Fibroblast of mammary gland (primary cell): Measurements from ENCODE around the gene MLST8.

ENCODE experiments used
- DNase-seq: peaks from one replicate; pipeline ENCODE4 v3.0.0-alpha.2; 2010; ENCODE audit warnings: low read depth
- H3K4me3 ChIP-seq: 2 replicates; pipeline ENCODE4 v1.5.1; 2011; ENCODE audit warnings: low read depth, mild to moderate bottlenecking, low read length, moderate library complexity; ENCODE audit not compliant: control insufficient read depth
- TF ChIP-seq, protein P1 (sequence below): conservative IDR thresholded peaks from 2 replicates; pipeline ENCODE4 v1.5.1; 2011; ENCODE audit warnings: low read depth, low read length, inconsistent platforms; ENCODE audit not compliant: control insufficient read depth, insufficient read depth

MLST8 gene

DNA sequence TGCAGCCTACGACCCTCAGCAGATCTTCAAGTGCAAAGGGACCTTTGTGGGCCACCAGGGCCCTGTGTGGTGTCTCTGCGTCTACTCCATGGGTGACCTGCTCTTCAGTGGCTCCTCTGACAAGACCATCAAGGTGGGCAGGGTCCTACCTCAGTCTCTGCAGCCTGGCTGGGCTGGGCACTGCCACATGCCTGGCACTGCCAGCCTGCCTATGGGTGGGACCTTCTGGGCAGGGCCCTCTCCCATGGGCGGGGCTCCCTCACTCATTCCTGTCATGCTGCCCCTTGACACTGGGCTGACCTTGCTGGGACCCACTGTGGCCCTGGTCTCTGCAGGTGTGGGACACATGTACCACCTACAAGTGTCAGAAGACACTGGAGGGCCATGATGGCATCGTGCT, 31.3 kb upstream of the MLST8 start:
- TF ChIP-seq, protein P1, sequence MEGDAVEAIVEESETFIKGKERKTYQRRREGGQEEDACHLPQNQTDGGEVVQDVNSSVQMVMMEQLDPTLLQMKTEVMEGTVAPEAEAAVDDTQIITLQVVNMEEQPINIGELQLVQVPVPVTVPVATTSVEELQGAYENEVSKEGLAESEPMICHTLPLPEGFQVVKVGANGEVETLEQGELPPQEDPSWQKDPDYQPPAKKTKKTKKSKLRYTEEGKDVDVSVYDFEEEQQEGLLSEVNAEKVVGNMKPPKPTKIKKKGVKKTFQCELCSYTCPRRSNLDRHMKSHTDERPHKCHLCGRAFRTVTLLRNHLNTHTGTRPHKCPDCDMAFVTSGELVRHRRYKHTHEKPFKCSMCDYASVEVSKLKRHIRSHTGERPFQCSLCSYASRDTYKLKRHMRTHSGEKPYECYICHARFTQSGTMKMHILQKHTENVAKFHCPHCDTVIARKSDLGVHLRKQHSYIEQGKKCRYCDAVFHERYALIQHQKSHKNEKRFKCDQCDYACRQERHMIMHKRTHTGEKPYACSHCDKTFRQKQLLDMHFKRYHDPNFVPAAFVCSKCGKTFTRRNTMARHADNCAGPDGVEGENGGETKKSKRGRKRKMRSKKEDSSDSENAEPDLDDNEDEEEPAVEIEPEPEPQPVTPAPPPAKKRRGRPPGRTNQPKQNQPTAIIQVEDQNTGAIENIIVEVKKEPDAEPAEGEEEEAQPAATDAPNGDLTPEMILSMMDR: no peak
- no peak for DNase-seq
- H3K4me3 ChIP-seq: no peak overlapping the region

DNA sequence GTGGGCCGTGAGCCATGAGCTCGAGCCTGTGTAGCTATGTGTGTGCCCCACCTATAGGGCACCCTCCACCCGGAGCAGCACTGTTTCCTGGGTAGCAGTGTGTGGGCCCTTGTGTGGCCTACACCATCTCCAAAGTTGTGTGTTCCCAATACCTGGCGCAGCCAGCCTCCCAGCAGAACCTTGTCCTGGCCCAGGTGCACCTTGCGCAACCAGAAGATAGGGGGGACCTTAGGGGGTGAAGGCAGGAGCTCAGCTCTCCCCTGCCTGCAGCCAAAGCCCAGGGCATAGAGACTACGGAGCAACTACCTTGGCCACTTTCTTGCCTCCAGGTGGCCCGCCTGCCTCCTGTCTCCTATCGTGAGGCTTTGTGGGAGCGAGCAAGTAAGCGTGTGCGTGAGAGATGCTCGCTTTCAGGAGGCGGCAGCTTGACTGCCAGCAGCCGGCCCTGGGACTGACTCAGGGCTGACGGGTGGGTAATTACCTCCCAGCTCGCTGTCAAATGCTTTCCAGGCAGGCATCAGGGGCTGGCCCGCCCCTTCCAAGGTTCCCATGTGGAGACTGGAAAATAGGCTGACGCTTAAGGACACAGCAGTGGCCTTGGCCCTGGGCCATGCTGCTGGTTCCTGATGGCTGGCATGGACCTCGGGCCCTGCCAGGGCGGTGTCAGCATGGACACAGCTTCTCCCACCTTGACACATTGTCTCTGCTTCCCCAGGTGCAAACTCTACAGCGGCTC, 30.7 kb upstream of the MLST8 start:
- no peak for DNase-seq
- no peak overlapping the region for H3K4me3 ChIP-seq
- TF ChIP-seq, protein P1: no peak

DNA sequence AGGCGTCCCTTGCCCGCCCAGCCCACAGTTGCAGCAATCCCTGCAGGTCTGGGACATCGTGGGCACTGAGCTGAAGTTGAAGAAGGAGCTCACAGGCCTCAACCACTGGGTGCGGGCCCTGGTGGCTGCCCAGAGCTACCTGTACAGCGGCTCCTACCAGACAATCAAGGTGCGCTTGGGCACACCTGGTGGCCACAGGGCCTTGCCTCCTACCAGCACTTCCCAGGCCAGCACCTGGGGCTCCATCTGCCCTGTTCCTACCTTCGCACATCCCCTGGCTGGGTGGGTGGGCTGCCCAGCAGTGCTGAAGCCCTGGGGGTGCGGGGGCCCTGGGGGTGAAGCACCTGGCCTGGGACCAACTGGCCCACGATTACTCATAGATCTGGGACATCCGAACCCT, 29.8 kb upstream of the MLST8 start:
- TF ChIP-seq, protein P1: no peak
- H3K4me3 ChIP-seq: no peak overlapping the region
- no peak for DNase-seq

DNA sequence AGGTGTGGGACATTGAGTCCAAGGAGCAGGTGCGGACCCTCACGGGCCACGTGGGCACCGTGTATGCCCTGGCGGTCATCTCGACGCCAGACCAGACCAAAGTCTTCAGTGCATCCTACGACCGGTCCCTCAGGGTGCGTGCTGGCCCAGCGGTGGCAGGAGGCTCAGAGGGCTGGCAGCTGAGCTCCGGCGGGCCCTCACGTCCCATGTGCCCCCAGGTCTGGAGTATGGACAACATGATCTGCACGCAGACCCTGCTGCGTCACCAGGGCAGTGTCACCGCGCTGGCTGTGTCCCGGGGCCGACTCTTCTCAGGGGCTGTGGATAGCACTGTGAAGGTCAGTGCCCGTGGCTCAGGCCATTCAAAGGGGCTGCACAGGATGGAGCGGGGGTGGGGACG, 29.2 kb upstream of the MLST8 start:
- no peak overlapping the region for H3K4me3 ChIP-seq
- no peak for DNase-seq
- TF ChIP-seq, protein P1: no peak

DNA sequence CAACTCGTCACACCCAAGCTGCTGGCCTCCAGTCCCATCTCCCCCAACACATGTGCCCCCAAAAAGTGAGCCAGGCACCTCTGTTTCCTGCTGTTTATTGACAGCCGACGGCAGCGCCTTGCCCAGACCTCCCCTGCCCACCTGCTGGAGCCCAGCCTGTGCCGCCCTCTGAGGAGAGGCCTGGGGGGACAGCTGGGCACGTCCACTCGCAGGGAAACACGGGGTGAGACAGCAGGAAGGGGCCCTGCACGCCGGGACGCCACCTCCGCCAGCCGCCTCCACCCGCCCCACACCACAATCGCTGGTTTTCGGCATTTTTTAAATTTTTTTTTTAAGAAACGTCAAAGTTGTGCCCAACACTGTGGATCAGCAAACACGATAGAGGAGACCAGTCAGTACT, 28.2 kb upstream of the MLST8 start:
- H3K4me3 ChIP-seq: no peak overlapping the region
- TF ChIP-seq, protein P1: no peak
- no peak for DNase-seq

DNA sequence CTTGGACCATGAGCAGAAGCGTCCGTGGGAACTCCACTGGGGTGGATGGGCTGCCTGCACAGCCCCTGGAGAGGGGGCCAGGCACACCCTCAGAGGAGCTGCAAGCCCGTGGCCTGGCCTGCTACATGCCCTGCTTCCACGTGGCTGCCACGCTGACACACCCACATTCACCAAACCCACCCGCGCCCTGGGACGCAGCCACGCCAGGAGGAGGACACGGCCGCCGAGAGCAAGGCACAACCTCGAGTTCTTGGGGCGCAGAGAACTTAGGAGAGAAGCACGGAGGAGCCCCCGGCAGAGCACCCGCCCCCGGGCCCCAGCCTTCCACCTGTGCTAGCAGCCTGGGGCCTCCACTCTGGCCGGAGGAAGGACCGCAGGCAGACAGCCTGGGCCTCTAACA, 27.7 kb upstream of the MLST8 start:
- no peak overlapping the region for H3K4me3 ChIP-seq
- TF ChIP-seq, protein P1: no peak
- no peak for DNase-seq

DNA sequence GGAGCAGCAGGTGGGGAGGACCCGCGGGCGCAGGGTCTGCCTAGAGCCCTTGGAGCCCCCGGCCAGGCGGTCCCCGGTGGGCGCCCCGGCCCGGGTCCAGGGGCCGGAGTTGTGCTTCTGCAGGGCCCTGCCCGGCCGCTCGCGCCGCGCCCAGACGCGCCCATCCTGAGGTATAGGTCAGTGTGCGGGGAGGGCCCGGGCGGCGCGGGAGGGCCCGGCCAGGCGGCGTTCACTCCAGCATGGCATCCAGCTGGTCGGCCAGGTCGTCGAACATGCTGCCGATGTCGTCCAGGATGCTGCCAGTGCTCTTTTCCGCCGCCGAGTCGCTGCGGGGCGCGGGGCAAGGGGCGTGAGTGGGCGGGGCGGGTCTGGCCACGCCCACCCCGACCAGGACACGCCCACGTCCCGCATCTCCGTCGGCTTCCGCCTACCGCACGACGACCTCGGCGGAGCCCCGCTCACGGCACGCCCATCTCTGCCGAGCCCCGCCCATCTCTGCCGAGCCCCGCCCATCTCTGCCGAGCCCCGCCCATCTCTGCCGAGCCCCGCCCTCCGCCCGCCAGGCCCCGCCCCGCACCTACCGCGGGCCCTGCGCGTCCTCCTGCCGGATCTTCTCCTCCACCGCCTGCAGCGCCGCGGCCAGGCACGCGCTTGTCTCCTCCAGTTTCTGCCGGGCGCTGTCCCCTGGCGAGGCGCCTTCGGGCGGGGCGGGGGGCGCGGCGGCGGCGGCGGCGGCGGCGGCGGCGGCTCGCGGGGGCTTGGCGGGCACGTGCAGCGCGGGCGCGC, 26.7 kb upstream of the MLST8 start:
- DNase-seq: peak; percentile 23
- TF ChIP-seq, protein P1: no peak
- H3K4me3 ChIP-seq: no peak overlapping the region
